ENCODE measurements around the gene CSF2RB.

Gene CSF2RB

GRCh38 chr22:36892292-36892691 is 21.1 kb upstream of the CSF2RB start:
- no peak for DNase-seq

GRCh38 chr22:36893262-36893661 is 20.2 kb upstream of the CSF2RB start:
- DNase-seq: no peak

GRCh38 chr22:36894266-36894665 is 19.2 kb upstream of the CSF2RB start:
- DNase-seq: no peak

- no peak for DNase-seq
Observed at GRCh38 chr22:36897611-36898010, 15.8 kb upstream of the CSF2RB start.

GRCh38 chr22:36898690-36899089 is 14.7 kb upstream of the CSF2RB start:
- no peak for DNase-seq

- no peak for DNase-seq
Observed at GRCh38 chr22:36899498-36899897, 13.9 kb upstream of the CSF2RB start.

- no peak for DNase-seq
Observed at GRCh38 chr22:36900225-36900624, 13.2 kb upstream of the CSF2RB start.

GRCh38 chr22:36900880-36901279 is 12.5 kb upstream of the CSF2RB start:
- DNase-seq: no peak

- DNase-seq: no peak
Observed at GRCh38 chr22:36901411-36902142, 11.9 kb upstream of the CSF2RB start.

- no peak for DNase-seq
Observed at GRCh38 chr22:36902143-36902926, 11.1 kb upstream of the CSF2RB start.

- DNase-seq: no peak
Observed at GRCh38 chr22:36904260-36904880, 9.1 kb upstream of the CSF2RB start.

- no peak for DNase-seq
Observed at GRCh38 chr22:36907253-36908195, 5.9 kb upstream of the CSF2RB start.

GRCh38 chr22:36910461-36910860 is 3.0 kb upstream of the CSF2RB start:
- DNase-seq: no peak

- no peak for DNase-seq
Observed at GRCh38 chr22:36911887-36912661, 1.4 kb upstream of the CSF2RB start.

- no peak for DNase-seq
Observed at GRCh38 chr22:36912694-36913426, 568 bp upstream of the CSF2RB start.

GRCh38 chr22:36914390-36914752 is 943 bp downstream of the CSF2RB start:
- DNase-seq: no peak

- DNase-seq: no peak
Observed at GRCh38 chr22:36916034-36916433, 2.6 kb downstream of the CSF2RB start.

GRCh38 chr22:36918586-36919284 is 5.3 kb downstream of the CSF2RB start:
- no peak for DNase-seq

- no peak for DNase-seq
Observed at GRCh38 chr22:36921309-36922104, 8.1 kb downstream of the CSF2RB start.

GRCh38 chr22:36922105-36922608 is 8.7 kb downstream of the CSF2RB start:
- DNase-seq: no peak
